ENCODE measurements around the gene C6orf15. TPM values are rescaled to one million over a fixed set of nuclear protein-coding genes. Genes with fewer than 3 reads are reported as not detected.

C6orf15 gene
- total RNA-seq: not detected

- 89% methylated on average over 5 of the region's 5 CpGs; no CpG with 5 or more reads in 1 of the 2 donors for WGBS, 2 donors (ENCODE audit: low coverage in 1 of 2)
- Histone ChIP-seq H3K9me3 (no peaks in the 10 kb centered on the region), H3K36me3 (no peaks in the 10 kb centered on the region), H3K4me1 (peaks cover 12 to 21% (median 17%) of the 10 kb centered on the region in 4 donors), H3K4me3 (no peak within 1 kb of the TSS), H3K27me3 (no peaks in the 10 kb centered on the region), H3K27ac (no peak within 1 kb of the TSS)
- no peak for TF ChIP-seq POLR2A (IDR thresholded peaks at IDR 0.05)
- TF ChIP-seq EP300 (IDR thresholded peaks at IDR 0.05; ENCODE audit: low read depth): no peak
- TF ChIP-seq CTCF (IDR thresholded peaks at IDR 0.05): no peak
- TF ChIP-seq POLR2AphosphoS5 (IDR thresholded peaks at IDR 0.05): no peak
- no peak for DNase-seq
- intact Hi-C loops (cut with DNase I; ENCODE audit: low total_unique reads): no loop called here
- in situ Hi-C loops (cut with MboI; ENCODE audit: low pct_ligation_motif_present in 1 of 4, low pct_unique_long_range_greater_than_20kb in 1 of 4, low sequenced_read_pairs in 3 of 4): no loop called here
Observed at GRCh38 chr6:31112478-31112877, at the start of gene C6orf15. Gene C6orf15, minus strand, starts transcription at chr6:31112575. Its CDS starts 20 bp downstream, at chr6:31112555.

DNA sequence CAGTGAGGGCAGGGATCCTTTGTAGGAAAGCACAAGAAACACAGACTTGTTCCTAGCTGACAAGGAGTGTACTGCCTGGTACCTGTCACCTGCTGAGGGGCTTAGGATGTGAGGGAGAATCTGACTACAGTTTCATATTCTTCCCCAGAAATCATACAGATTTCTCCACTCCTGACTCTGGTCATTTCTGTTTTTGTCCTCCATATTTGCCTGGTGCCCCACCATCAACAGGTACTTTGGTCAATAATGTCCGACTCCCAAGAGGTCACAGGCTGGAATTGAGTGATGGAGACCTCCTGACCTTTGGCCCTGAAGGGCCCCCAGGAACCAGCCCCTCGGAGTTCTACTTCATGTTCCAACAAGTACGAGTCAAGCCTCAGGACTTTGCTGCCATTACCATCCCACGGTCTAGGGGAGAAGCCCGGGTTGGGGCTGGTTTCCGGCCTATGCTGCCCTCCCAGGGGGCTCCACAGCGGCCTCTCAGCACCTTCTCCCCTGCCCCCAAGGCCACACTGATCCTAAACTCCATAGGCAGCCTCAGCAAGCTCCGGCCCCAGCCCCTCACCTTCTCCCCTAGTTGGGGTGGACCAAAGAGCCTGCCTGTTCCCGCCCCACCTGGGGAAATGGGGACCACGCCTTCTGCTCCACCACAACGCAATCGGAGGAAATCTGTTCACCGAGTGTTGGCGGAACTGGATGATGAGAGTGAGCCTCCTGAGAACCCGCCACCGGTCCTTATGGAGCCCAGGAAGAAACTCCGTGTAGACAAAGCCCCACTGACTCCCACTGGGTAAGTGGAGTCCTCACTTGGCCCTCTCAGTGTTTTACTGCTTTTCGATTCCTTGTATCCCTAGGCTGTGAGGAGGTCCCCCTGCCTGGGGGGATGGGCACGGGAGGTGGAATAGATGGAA lies 49.1 kb upstream of the C6orf15 start:
- no peak for DNase-seq
- no peak overlapping the region for H3K4me3 ChIP-seq
- peaks cover 11 to 20% (median 19%) of the 10 kb centered on the region in 4 donors for H3K4me1 ChIP-seq
- intact Hi-C loops (cut with DNase I; ENCODE audit: low total_unique reads) (no loop called here), in situ Hi-C loops (cut with MboI; ENCODE audit: low pct_ligation_motif_present in 1 of 4, low pct_unique_long_range_greater_than_20kb in 1 of 4, low sequenced_read_pairs in 3 of 4) (no loop called here)
- no peaks in the 10 kb centered on the region for H3K36me3 ChIP-seq
- H3K9me3 ChIP-seq: no peaks in the 10 kb centered on the region
- 70 to 92% methylated on average over 2 to 19 of the region's 19 CpGs for WGBS, 2 donors (ENCODE audit: low coverage in 1 of 2)
- H3K27me3 ChIP-seq: no peaks in the 10 kb centered on the region
- no peak overlapping the region for H3K27ac ChIP-seq
- TF ChIP-seq POLR2A (IDR thresholded peaks at IDR 0.05) (no peak), POLR2AphosphoS5 (IDR thresholded peaks at IDR 0.05) (no peak)

DNA sequence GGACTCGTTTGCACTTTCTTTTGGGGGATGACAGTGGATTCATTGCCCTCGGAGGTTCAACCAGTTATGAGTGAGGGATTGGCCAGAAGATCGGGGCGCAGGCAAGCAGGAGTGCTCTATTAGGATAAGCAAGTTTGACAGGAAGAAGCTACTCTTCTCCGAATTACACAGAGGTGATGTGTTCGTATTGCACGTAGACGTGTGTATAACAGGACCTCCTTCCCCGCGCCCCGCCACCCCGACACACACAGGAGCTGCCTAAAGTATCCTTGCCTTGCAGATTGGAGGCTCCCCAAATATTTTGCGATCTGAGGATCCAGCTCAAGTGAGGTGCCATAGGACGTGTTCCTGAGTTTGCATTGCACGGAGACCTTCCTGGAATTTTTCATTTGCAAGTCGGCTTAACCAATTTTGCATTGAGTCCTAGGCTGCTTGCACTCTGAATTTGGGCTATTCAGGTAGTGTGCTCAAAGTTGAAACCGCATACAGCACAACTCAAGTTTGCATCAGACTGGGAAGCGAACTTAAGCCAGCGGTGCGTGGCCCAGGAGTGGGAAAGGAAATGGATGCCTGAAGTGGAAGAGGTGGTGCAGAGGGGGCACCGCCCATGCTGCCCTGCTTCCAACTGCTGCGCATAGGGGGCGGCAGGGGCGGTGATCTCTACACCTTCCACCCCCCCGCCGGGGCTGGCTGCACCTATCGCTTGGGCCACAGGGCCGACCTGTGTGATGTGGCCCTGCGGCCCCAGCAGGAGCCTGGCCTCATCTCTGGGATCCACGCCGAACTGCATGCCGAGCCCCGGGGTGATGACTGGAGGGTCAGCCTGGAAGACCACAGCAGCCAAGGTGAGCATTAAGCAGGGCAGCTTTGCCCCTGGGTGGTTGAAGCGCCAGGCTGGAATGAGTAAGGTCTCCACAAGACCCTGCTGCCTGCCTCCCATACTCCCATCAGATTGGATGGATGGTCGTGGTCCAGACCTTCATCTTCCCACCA lies 46.8 kb upstream of the C6orf15 start:
- Histone ChIP-seq H3K27me3 (no peaks in the 10 kb centered on the region), H3K4me1 (peaks cover 11 to 20% (median 19%) of the 10 kb centered on the region in 4 donors), H3K36me3 (no peaks in the 10 kb centered on the region), H3K27ac (peak overlapping the region; percentile 75 to 90 (median 86)), H3K9me3 (no peaks in the 10 kb centered on the region), H3K4me3 (peak overlapping the region; percentile 56 to 71 (median 63))
- no peak for TF ChIP-seq CTCF (IDR thresholded peaks at IDR 0.05)
- TF ChIP-seq POLR2A (IDR thresholded peaks at IDR 0.05): no peak
- no peak for TF ChIP-seq EP300 (IDR thresholded peaks at IDR 0.05; ENCODE audit: low read depth)
- TF ChIP-seq POLR2AphosphoS5 (IDR thresholded peaks at IDR 0.05): no peak
- in situ Hi-C loops (cut with MboI; ENCODE audit: low pct_ligation_motif_present in 1 of 4, low pct_unique_long_range_greater_than_20kb in 1 of 4, low sequenced_read_pairs in 3 of 4) (no loop called here), intact Hi-C loops (cut with DNase I; ENCODE audit: low total_unique reads) (no loop called here)
- no peak for DNase-seq
- WGBS, 2 donors (ENCODE audit: low coverage in 1 of 2): 0 to 14% methylated on average over 4 to 35 of the region's 35 CpGs

- DNase-seq: peak; percentile 99
- Histone ChIP-seq H3K9me3 (no peaks in the 10 kb centered on the region), H3K27me3 (no peaks in the 10 kb centered on the region), H3K4me3 (peak within 1 kb of the TSS; percentile 56 to 71 (median 63)), H3K36me3 (no peaks in the 10 kb centered on the region), H3K4me1 (peaks cover 11 to 20% (median 19%) of the 10 kb centered on the region in 4 donors), H3K27ac (peak within 1 kb of the TSS; percentile 80 to 90 (median 86))
- intact Hi-C loops (cut with DNase I; ENCODE audit: low total_unique reads): no loop called here
- in situ Hi-C loops (cut with MboI; ENCODE audit: low pct_ligation_motif_present in 1 of 4, low pct_unique_long_range_greater_than_20kb in 1 of 4, low sequenced_read_pairs in 3 of 4): no loop called here
- TF ChIP-seq POLR2AphosphoS5 (IDR thresholded peaks at IDR 0.05) (peak; percentile 32 to 53 (median 41)), CTCF (IDR thresholded peaks at IDR 0.05) (no peak), POLR2A (IDR thresholded peaks at IDR 0.05) (peak; percentile 14), EP300 (IDR thresholded peaks at IDR 0.05; ENCODE audit: low read depth) (no peak)
- WGBS, 2 donors (ENCODE audit: low coverage in 1 of 2): 0% methylated on average over 54 of the region's 65 CpGs; no CpG with 5 or more reads in 1 of the 2 donors
Observed at GRCh38 chr6:31158140-31158862, 45.9 kb upstream of the C6orf15 start, which contains the start of gene TCF19. Gene TCF19, plus strand, starts transcription at chr6:31158589. Its CDS starts 881 bp downstream, at chr6:31159470.
